ENCODE measurements around the gene NR2F1. TPM values are rescaled to one million over a fixed set of nuclear protein-coding genes. Genes with fewer than 3 reads are reported as not detected.

NR2F1 gene
- total RNA-seq, 1 donor from 2014 or later = 42.6 TPM

GRCh38 chr5:93622240-93622885, 39.3 kb downstream of the NR2F1 start:
- ATAC-seq = peak; percentile 35 to 42
- Histone ChIP-seq H3K9me3 (no peaks in the 10 kb centered on the region), H3K4me1 (peaks cover 15% of the 10 kb centered on the region), H3K27me3 (ENCODE audit: low read depth) (no peaks in the 10 kb centered on the region), H3K4me3 (no peak overlapping the region), H3K36me3 (no peaks in the 10 kb centered on the region), H3K27ac (peak overlapping the region; percentile 79)
- intact Hi-C loops (cut with DNase I) = no loop called here
- no peak for TF ChIP-seq CTCF (IDR thresholded peaks at IDR 0.05)
- no peak for DNase-seq

- no peak overlapping the region for H3K4me3 ChIP-seq
- H3K27me3 ChIP-seq (ENCODE audit: low read depth) = no peaks in the 10 kb centered on the region
- peaks cover 15% of the 10 kb centered on the region for H3K4me1 ChIP-seq
- intact Hi-C loops (cut with DNase I) = no loop called here
- ATAC-seq (no peak), DNase-seq (no peak)
- TF ChIP-seq CTCF (IDR thresholded peaks at IDR 0.05) = no peak
- no peaks in the 10 kb centered on the region for H3K9me3 ChIP-seq
- H3K27ac ChIP-seq = no peak overlapping the region
- no peaks in the 10 kb centered on the region for H3K36me3 ChIP-seq
Observed at GRCh38 chr5:93623153-93623552, 40.1 kb downstream of the NR2F1 start.

- ATAC-seq = no peak
- no peak for TF ChIP-seq CTCF (IDR thresholded peaks at IDR 0.05)
- intact Hi-C loops (cut with DNase I) = no loop called here
Observed at GRCh38 chr5:93626801-93627200, 43.8 kb downstream of the NR2F1 start.

GRCh38 chr5:93632327-93632726, 49.3 kb downstream of the NR2F1 start:
- no peak for TF ChIP-seq CTCF (IDR thresholded peaks at IDR 0.05)

More at GRCh38 chr5:93626801-93627200, 43.8 kb downstream of the NR2F1 start:
- no peak for DNase-seq
- Histone ChIP-seq H3K4me3 (no peak overlapping the region), H3K27ac (no peak overlapping the region), H3K9me3 (no peaks in the 10 kb centered on the region), H3K27me3 (ENCODE audit: low read depth) (no peaks in the 10 kb centered on the region), H3K36me3 (no peaks in the 10 kb centered on the region), H3K4me1 (peaks cover 8% of the 10 kb centered on the region)

GRCh38 chr5:93635991-93636390, 53.0 kb downstream of the NR2F1 start:
- ATAC-seq = no peak
- H3K27ac ChIP-seq = no peak overlapping the region
- H3K9me3 ChIP-seq = no peaks in the 10 kb centered on the region
- DNase-seq = no peak
- no peak for TF ChIP-seq CTCF (IDR thresholded peaks at IDR 0.05)
- H3K27me3 ChIP-seq (ENCODE audit: low read depth) = no peaks in the 10 kb centered on the region
- H3K4me1 ChIP-seq = no peaks in the 10 kb centered on the region
- no peaks in the 10 kb centered on the region for H3K36me3 ChIP-seq
- intact Hi-C loops (cut with DNase I) = no loop called here
- H3K4me3 ChIP-seq = no peak overlapping the region

More at GRCh38 chr5:93632327-93632726, 49.3 kb downstream of the NR2F1 start:
- no peak for ATAC-seq
- Histone ChIP-seq H3K4me1 (no peaks in the 10 kb centered on the region), H3K9me3 (no peaks in the 10 kb centered on the region), H3K27me3 (ENCODE audit: low read depth) (no peaks in the 10 kb centered on the region), H3K36me3 (no peaks in the 10 kb centered on the region), H3K27ac (no peak overlapping the region), H3K4me3 (no peak overlapping the region)
- no peak for DNase-seq
- intact Hi-C loops (cut with DNase I) = no loop called here
